ENCODE results near the gene IFIT5.
A peak's percentile ranks its signal among the peaks of the same experiment; 100 is the strongest.
"Not testable (repeated sequence)": the region's sequence is repeated elsewhere in the genome, so short reads cannot be mapped to it uniquely, and the experiment has no call there.

The IFIT5 gene

GRCh38 chr10:89384474-89385340, 29.7 kb upstream of the IFIT5 start:
- ChIA-PET CTCF (interaction anchor here (1.2 to 1.9 kb wide), 5 partner anchors 8 to 167 kb away, joined by 3 to 17 read pairs (median 3); partner anchors contain the start of gene IFIT1), POLR2A (no interaction called here)
- no peak for TF ChIP-seq CTCF (IDR thresholded peaks at IDR 0.05; ENCODE audit: control extremely low read depth, extremely low read depth, low read depth, missing control alignments)
- no peak for DNase-seq (ENCODE audit: extremely low spot score)

GRCh38 chr10:89388806-89389205, 25.6 kb upstream of the IFIT5 start:
- DNase-seq (ENCODE audit: extremely low spot score), result no peak
- POLR2A ChIA-PET, result no interaction called here
- CTCF ChIA-PET, result interaction anchor here (1.1 to 4.7 kb wide), 7 partner anchors 9 to 131 kb away, joined by 4 to 24 read pairs (median 4); no protein-coding TSS in a partner anchor
- no peak for TF ChIP-seq CTCF (IDR thresholded peaks at IDR 0.05; ENCODE audit: control extremely low read depth, extremely low read depth, low read depth, missing control alignments)

- ChIA-PET CTCF (interaction anchor here (1.1 to 4.7 kb wide), 6 partner anchors 9 to 131 kb away, joined by 4 to 24 read pairs (median 4); no protein-coding TSS in a partner anchor), POLR2A (no interaction called here)
- TF ChIP-seq CTCF (IDR thresholded peaks at IDR 0.05; ENCODE audit: control extremely low read depth, extremely low read depth, low read depth, missing control alignments), result peak; percentile 29
- DNase-seq (ENCODE audit: extremely low spot score), result peak; percentile 25
These were observed 25.1 kb upstream of the IFIT5 start for GRCh38 chr10:89389254-89389653.

GRCh38 chr10:89390476-89391225, 23.7 kb upstream of the IFIT5 start:
- no peak for TF ChIP-seq CTCF (IDR thresholded peaks at IDR 0.05; ENCODE audit: control extremely low read depth, extremely low read depth, low read depth, missing control alignments)
- ChIA-PET POLR2A (no interaction called here), CTCF (interaction anchor here (1.4 to 3.1 kb wide), 4 partner anchors 11 to 173 kb away, joined by 4 to 17 read pairs (median 4); no protein-coding TSS in a partner anchor)
- no peak for DNase-seq (ENCODE audit: extremely low spot score)

GRCh38 chr10:89391226-89391576, 23.2 kb upstream of the IFIT5 start:
- CTCF ChIA-PET, result interaction anchor here (1.4 to 3.1 kb wide), 2 partner anchors 22 to 174 kb away, joined by 4 to 17 read pairs; no protein-coding TSS in a partner anchor
- POLR2A ChIA-PET; DNase-seq (ENCODE audit: extremely low spot score): not testable (repeated sequence)

GRCh38 chr10:89391907-89392756, 22.2 kb upstream of the IFIT5 start, which contains the start of gene IFIT1:
Gene IFIT1 (plus strand): TSS chr10:89392623. CDS start chr10:89392713, 90 bp downstream.
- no peak for TF ChIP-seq CTCF (IDR thresholded peaks at IDR 0.05; ENCODE audit: control extremely low read depth, extremely low read depth, low read depth, missing control alignments)
- ChIA-PET POLR2A (interaction anchor here (0.6 to 1.0 kb wide), 5 partner anchors 21 to 140 kb away, joined by 3 to 11 read pairs (median 4); partner anchors contain the start of genes IFIT5 and LIPA), CTCF (interaction anchor here (0.7 to 3.1 kb wide), 9 partner anchors 8 to 175 kb away, joined by 3 to 17 read pairs (median 3); partner anchors contain the start of gene IFIT5)
- DNase-seq (ENCODE audit: extremely low spot score), result peak; percentile 59
